Neural crest cell (in vitro differentiated cells): ENCODE measurements around the gene SRRD. TPM values are rescaled to one million over a fixed set of nuclear protein-coding genes. Genes with fewer than 3 reads are reported as not detected.

Source experiments
- DNase-seq: peaks from one replicate; pipeline ENCODE4 v3.0.0; 2021; ENCODE audit warnings: low read depth, mixed read lengths, low spot score
- H3K27ac Mint-ChIP-seq: one replicate; pipeline ENCODE4 v1.8.0; 2021; ENCODE audit warnings: mild to moderate bottlenecking, mixed read lengths; ENCODE audit not compliant: unreplicated experiment
- H3K27me3 Mint-ChIP-seq: 2 replicates; pipeline ENCODE4 v1.8.0; 2021; ENCODE audit warnings: low read depth, mild to moderate bottlenecking, mixed read lengths
- H3K36me3 Mint-ChIP-seq: 2 replicates; pipeline ENCODE4 v1.8.0; 2021; ENCODE audit warnings: low read depth, mild to moderate bottlenecking, mixed read lengths
- H3K4me1 Mint-ChIP-seq: 2 replicates; pipeline ENCODE4 v1.8.0; 2021; ENCODE audit warnings: mixed read lengths
- H3K4me3 Mint-ChIP-seq: one replicate; pipeline ENCODE4 v1.8.0; 2021; ENCODE audit warnings: mild to moderate bottlenecking, mixed read lengths
- H3K9me3 Mint-ChIP-seq: 2 replicates; pipeline ENCODE4 v1.8.0; 2021; ENCODE audit warnings: mixed read lengths
- CTCF ChIP-seq: fragments of 200-600 bp; sonication (generic); conservative IDR thresholded peaks from 2 replicates; pipeline ENCODE4 v1.5.0; 2021; ENCODE audit warnings: antibody characterized with exemption, mild to moderate bottlenecking
- total RNA-seq: library from RNA; stranded (reverse); gene quantifications from 2 replicates; pipeline ENCODE4 v1.2.1, GENCODE V29; 2021

The SRRD gene
- total RNA-seq, 1 donor from 2014 or later: 30.8 TPM

GRCh38 chr22:26452236-26453016 is 31.3 kb upstream of the SRRD start:
- Mint-ChIP-seq H3K9me3 (no peaks in the 10 kb centered on the region), H3K4me1 (no peaks in the 10 kb centered on the region), H3K27ac (no peak overlapping the region), H3K36me3 (peaks cover 11% of the 10 kb centered on the region), H3K27me3 (no peaks in the 10 kb centered on the region), H3K4me3 (no peak overlapping the region)
- no peak for DNase-seq
- no peak for TF ChIP-seq CTCF

GRCh38 chr22:26453216-26453615 is 30.5 kb upstream of the SRRD start:
- Mint-ChIP-seq H3K36me3 (peaks cover 11% of the 10 kb centered on the region), H3K9me3 (no peaks in the 10 kb centered on the region), H3K4me1 (no peaks in the 10 kb centered on the region), H3K4me3 (no peak overlapping the region), H3K27me3 (no peaks in the 10 kb centered on the region), H3K27ac (no peak overlapping the region)
- TF ChIP-seq CTCF: no peak
- no peak for DNase-seq

- Mint-ChIP-seq H3K27me3 (no peaks in the 10 kb centered on the region), H3K4me1 (no peaks in the 10 kb centered on the region), H3K27ac (no peak overlapping the region), H3K9me3 (no peaks in the 10 kb centered on the region), H3K4me3 (no peak overlapping the region), H3K36me3 (peaks cover 11% of the 10 kb centered on the region)
- DNase-seq: no peak
- no peak for TF ChIP-seq CTCF
These were observed 29.7 kb upstream of the SRRD start for GRCh38 chr22:26453812-26454500.

GRCh38 chr22:26457661-26458272 is 25.9 kb upstream of the SRRD start:
- Mint-ChIP-seq H3K36me3 (peaks cover 5% of the 10 kb centered on the region), H3K27ac (no peak overlapping the region), H3K4me3 (no peak overlapping the region), H3K27me3 (no peaks in the 10 kb centered on the region), H3K4me1 (peaks cover 12% of the 10 kb centered on the region), H3K9me3 (no peaks in the 10 kb centered on the region)
- no peak for DNase-seq
- no peak for TF ChIP-seq CTCF

- no peak overlapping the region for H3K4me3 Mint-ChIP-seq
- DNase-seq: no peak
- peaks cover 21% of the 10 kb centered on the region for H3K4me1 Mint-ChIP-seq
- no peak overlapping the region for H3K27ac Mint-ChIP-seq
- H3K27me3 Mint-ChIP-seq: no peaks in the 10 kb centered on the region
- peaks cover 8% of the 10 kb centered on the region for H3K36me3 Mint-ChIP-seq
- no peaks in the 10 kb centered on the region for H3K9me3 Mint-ChIP-seq
- TF ChIP-seq CTCF: no peak
These were observed 23.5 kb upstream of the SRRD start for GRCh38 chr22:26460202-26460601.
